GM18867 (cell line): ENCODE results near the gene FRZB.
A peak's percentile ranks its signal among the peaks of the same experiment; 100 is the strongest.

Source experiments
- ATAC-seq: cut with Tn5 transposase; IDR thresholded peaks from one replicate; pipeline ENCODE4 v1.9.1; 2021; ENCODE audit warnings: mild to moderate bottlenecking, moderate library complexity; ENCODE audit not compliant: unreplicated experiment

The FRZB gene

GRCh38 chr2:182804128-182804527, 62.3 kb downstream of the FRZB start:
- no peak for ATAC-seq

DNA sequence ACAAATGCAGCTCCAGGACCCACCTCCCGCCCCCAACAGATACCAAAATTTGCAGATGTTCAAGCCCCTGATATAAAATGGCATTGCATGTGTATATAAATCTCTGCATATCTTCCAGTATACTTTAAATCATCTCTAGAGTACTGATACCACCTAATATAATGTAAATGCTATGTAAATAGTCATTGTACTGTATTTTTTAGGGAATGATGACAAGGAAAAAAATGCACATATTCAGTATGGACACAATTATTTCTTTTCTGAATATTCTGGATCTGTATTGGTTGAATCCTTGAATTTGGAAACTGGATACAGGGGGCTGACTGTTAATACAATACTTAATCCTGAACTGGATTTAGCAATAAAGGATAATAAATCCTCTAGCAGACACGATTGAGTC, 67.7 kb downstream of the FRZB start:
- no peak for ATAC-seq

- no peak for ATAC-seq
Observed at GRCh38 chr2:182792441-182792840, 74.0 kb downstream of the FRZB start.

DNA sequence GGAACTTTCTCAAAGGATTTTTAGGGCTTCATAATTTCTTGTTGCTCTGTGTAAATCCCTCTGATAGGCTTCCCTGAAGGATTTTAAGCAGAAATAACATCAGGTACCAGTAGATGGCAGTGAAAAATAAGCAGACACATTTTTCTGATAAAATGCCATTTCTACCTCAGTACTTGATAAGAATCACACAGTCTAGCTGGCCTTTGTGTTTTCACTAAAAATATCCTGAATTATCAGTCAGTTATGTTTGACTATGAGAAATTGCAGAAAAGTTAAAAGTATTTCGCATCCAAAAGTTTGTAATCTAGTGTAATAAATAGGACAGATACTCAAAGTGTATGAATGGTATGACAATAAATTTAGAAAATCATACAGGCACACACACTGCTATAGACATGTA, 81.7 kb downstream of the FRZB start:
- ATAC-seq: peak; percentile 48

- no peak for ATAC-seq
Observed at GRCh38 chr2:182784058-182784706, 82.3 kb downstream of the FRZB start.
